ENCODE results near the gene MCOLN2. TPM values are rescaled to one million over a fixed set of nuclear protein-coding genes. Genes with fewer than 3 reads are reported as not detected.

The MCOLN2 gene
- total and polyA plus RNA-seq, 2 of the 8 experiments (the other 6 are each of a cell fraction or from before 2014, with no cell fraction given) = 1.7 to 6.1 TPM

GRCh38 chr1:85015826-85016225 is 18.9 kb upstream of the MCOLN2 start:
- no peak overlapping the region for H3K9ac ChIP-seq (replicated peaks in 1 of 4; ENCODE audit: extremely low read depth in 1 of 4, low read depth in 3 of 4, low read length in 3 of 4)
- H3K4ac ChIP-seq (replicated peaks; ENCODE audit: insufficient read length, low read depth, low read length) = no peak overlapping the region
- H2BK15ac ChIP-seq (ENCODE audit: low read length) = no peak overlapping the region
- H3K79me2 ChIP-seq (ENCODE audit: control insufficient read depth in 1 of 2, insufficient read depth in 2 of 2, low read length in 2 of 2) = no peaks in the 10 kb centered on the region
- TF ChIP-seq CHD1 (IDR thresholded peaks at IDR 0.05; ENCODE audit: low read depth, low read length) = no peak
- TF ChIP-seq ATF2 (IDR thresholded peaks at IDR 0.05; ENCODE audit: low read length) = no peak
- H4K20me1 ChIP-seq (replicated peaks in 1 of 2; ENCODE audit: control insufficient read depth in 1 of 2, insufficient read depth in 2 of 2, low read length in 2 of 2) = no peaks in the 10 kb centered on the region
- no peak overlapping the region for H2BK20ac ChIP-seq (ENCODE audit: low read length)
- no peak overlapping the region for H3K23ac ChIP-seq (ENCODE audit: insufficient read length)
- H3K79me1 ChIP-seq (ENCODE audit: low read depth, low read length) = no peaks in the 10 kb centered on the region
- POLR2A ChIA-PET (ENCODE audit: partially characterized antibody) = no interaction called here
- no peak overlapping the region for H2BK120ac ChIP-seq (replicated peaks; ENCODE audit: low read depth, low read length)
- FAIRE-seq (no peak), DNase-seq (ENCODE audit: low read depth in 1 of 2, low spot score in 2 of 2) (no peak)
- H3K23me2 ChIP-seq (ENCODE audit: low read depth, low read length) = no peaks in the 10 kb centered on the region
- H3K9me3 ChIP-seq (ENCODE audit: insufficient read depth in 2 of 2, low read depth in 1 of 2, low read length in 1 of 2) = no peaks in the 10 kb centered on the region
- H3K14ac ChIP-seq (ENCODE audit: insufficient read length) = no peak overlapping the region
- H2AK5ac ChIP-seq (ENCODE audit: low read depth, low read length) = no peak overlapping the region
- no peak overlapping the region for H3K18ac ChIP-seq (ENCODE audit: extremely low read depth, low read length)
- CTCF ChIA-PET (ENCODE audit: partially characterized antibody) = interaction anchor here (0.9 to 2.0 kb wide), 3 partner anchors 12 to 71 kb away, joined by 3 to 5 read pairs (median 3); no protein-coding TSS in a partner anchor
- no peak overlapping the region for H4K8ac ChIP-seq (ENCODE audit: extremely low read depth, insufficient read depth, low read length)
- H3K27me3 ChIP-seq (replicated peaks in 1 of 4; ENCODE audit: control insufficient read depth in 3 of 4, extremely low read depth in 1 of 4, insufficient read depth in 3 of 4, low read length in 3 of 4) = no peaks in the 10 kb centered on the region
- no peak overlapping the region for H3K56ac ChIP-seq (replicated peaks; ENCODE audit: insufficient read length, low read depth, low read length)
- no peak overlapping the region for H2BK5ac ChIP-seq (ENCODE audit: low read depth, low read length)
- H3K4me2 ChIP-seq (ENCODE audit: insufficient read depth in 1 of 2, low read depth in 2 of 2, low read length in 2 of 2) = no peak overlapping the region
- H3K4me3 ChIP-seq (ENCODE audit: extremely low read depth in 1 of 4, insufficient read depth in 2 of 4, low read depth in 3 of 4, low read length in 4 of 4) = no peak overlapping the region
- no peak overlapping the region for H4K91ac ChIP-seq (replicated peaks; ENCODE audit: insufficient read length, low read length)
- H3K4me1 ChIP-seq (replicated peaks in 1 of 4; ENCODE audit: control insufficient read depth in 3 of 4, insufficient read depth in 4 of 4, low read length in 3 of 4) = no peaks in the 10 kb centered on the region
- H2AFZ ChIP-seq (ENCODE audit: low read length) = no peak overlapping the region
- no peaks in the 10 kb centered on the region for H3K36me3 ChIP-seq (ENCODE audit: control insufficient read depth in 2 of 4, insufficient read depth in 4 of 4, low read length in 3 of 4)
- H4K5ac ChIP-seq (ENCODE audit: insufficient read length, low read depth, low read length) = no peak overlapping the region
- WGBS, 2 experiments (ENCODE audit: extremely low coverage in 1 of 2, insufficient coverage in 1 of 2, insufficient read length in 1 of 2, insufficient replicate concordance in 2 of 2, low coverage in 1 of 2, low lambda C conversion rate in 2 of 2, missing lambda C conversion rate in 1 of 2) = 91% methylated on average over 1 of the region's 1 CpG; no CpG with 5 or more reads in 1 of the 2 experiments
- no peak overlapping the region for H3K27ac ChIP-seq (ENCODE audit: low read depth, low read length)
- no peak overlapping the region for H2BK12ac ChIP-seq (ENCODE audit: low read depth, low read length)

All from H1 (cell line).